SK-N-SH (cell line): ENCODE measurements around the gene SNX32. TPM values are rescaled to one million over a fixed set of nuclear protein-coding genes. Genes with fewer than 3 reads are reported as not detected.

ENCODE experiments used
- CTCF ChIA-PET: fragments of 300-600, 350-600 bp; formaldehyde crosslinking; extraction: SDS; loops from one replicate; lab custom pipeline; 2021; lab: Yijun Ruan, JAX
- POLR2A ChIA-PET: fragments of 350-600 bp; sonication (Branson Sonifier 250); formaldehyde crosslinking; extraction: SDS; loops from one replicate; lab custom pipeline; 2020; ENCODE audit warnings: antibody characterized with exemption, inconsistent platforms; lab: Yijun Ruan, JAX
- DNase-seq: peaks from one replicate; pipeline ENCODE4 v3.0.0; 2012
- H2AFZ ChIP-seq: fragments of 200-600 bp; sonication (generic); 2 replicates; pipeline ENCODE4 v1.8.1; 2016; ENCODE audit warnings: antibody characterized with exemption, mild to moderate bottlenecking, low read depth
- H3F3A ChIP-seq: fragments of 200-600 bp; sonication (generic); replicated peaks from 2 replicates; pipeline ENCODE3; 2016; ENCODE audit warnings: antibody characterized with exemption, mild to moderate bottlenecking; ENCODE audit not compliant: insufficient read depth
- H3K27ac ChIP-seq, 2 experiments: fragments of 200-500 bp in 1 of 2; fragments of 200-600 bp in 1 of 2; sonication (Bioruptor generic) in 1 of 2; sonication (generic), shearing (Covaris generic) in 1 of 2; 2 replicates each; pipeline versions ENCODE4 v1.5.1 to v1.6.1; 2014 to 2016; ENCODE audit warnings: low read depth in 2 of 2, inconsistent platforms in 1 of 2, low read length in 1 of 2, mild to moderate bottlenecking in 1 of 2, mixed read lengths in 1 of 2
- H3K27me3 ChIP-seq: fragments of 200-600 bp; sonication (generic), shearing (Covaris generic); 2 replicates; pipeline ENCODE4 v1.6.1; 2016; ENCODE audit warnings: mixed run types; ENCODE audit not compliant: insufficient read depth
- H3K36me3 ChIP-seq, 2 experiments: fragments of 200-500 bp in 1 of 2; fragments of 200-600 bp in 1 of 2; sonication (Bioruptor generic) in 1 of 2; sonication (generic) in 1 of 2; replicated peaks in 1 of 2; 2 replicates each; pipeline versions ENCODE3 to v1.5.1; 2014 to 2016; ENCODE audit warnings: low read length in 1 of 2, mild to moderate bottlenecking in 1 of 2; ENCODE audit not compliant: insufficient read depth in 2 of 2, control insufficient read depth in 1 of 2
- H3K4me1 ChIP-seq, 2 experiments: fragments of 200-500 bp in 1 of 2; fragments of 200-600 bp in 1 of 2; sonication (Bioruptor generic) in 1 of 2; sonication (generic), shearing (Covaris generic) in 1 of 2; 2 replicates each; pipeline versions ENCODE4 v1.5.1 to v1.6.1; 2014 to 2016; ENCODE audit warnings: low read depth in 1 of 2, low read length in 1 of 2, mixed run types in 1 of 2; ENCODE audit not compliant: insufficient read depth in 2 of 2, control insufficient read depth in 1 of 2
- H3K4me2 ChIP-seq: fragments of 200-600 bp; sonication (generic), shearing (Covaris generic); 2 replicates; pipeline ENCODE4 v1.6.1; 2017; ENCODE audit warnings: mixed run types
- H3K4me3 ChIP-seq, 2 experiments: fragments of 200-500 bp in 1 of 2; fragments of 200-600 bp in 1 of 2; sonication (Bioruptor generic) in 1 of 2; sonication (generic), shearing (Covaris generic) in 1 of 2; 2 replicates each; pipeline versions ENCODE4 v1.5.1 to v1.8.1; 2014 to 2016; ENCODE audit warnings: low read depth in 2 of 2, inconsistent platforms in 1 of 2, low read length in 1 of 2, mild to moderate bottlenecking in 1 of 2, mixed read lengths in 1 of 2, moderate library complexity in 1 of 2
- H3K79me2 ChIP-seq: fragments of 200-600 bp; sonication (generic); 2 replicates; pipeline ENCODE4 v1.8.1; 2017; ENCODE audit warnings: mild to moderate bottlenecking; ENCODE audit not compliant: insufficient read depth
- H3K9ac ChIP-seq: fragments of 200-600 bp; sonication (generic); 2 replicates; pipeline ENCODE4 v1.6.1; 2017; ENCODE audit warnings: mixed run types
- H3K9me2 ChIP-seq: fragments of 200-600 bp; sonication (generic); 2 replicates; pipeline ENCODE4 v1.6.1; 2017; ENCODE audit warnings: mixed run types
- H3K9me3 ChIP-seq: fragments of 200-600 bp; sonication (generic); 2 replicates; pipeline ENCODE4 v1.6.1; 2017; ENCODE audit warnings: mixed run types, mild to moderate bottlenecking, moderate library complexity
- H4K20me1 ChIP-seq: fragments of 200-600 bp; sonication (generic); 2 replicates; pipeline ENCODE4 v1.6.1; 2017; ENCODE audit warnings: mild to moderate bottlenecking, mixed run types; ENCODE audit not compliant: insufficient read depth
- CTCF ChIP-seq: fragments of 200-600 bp; sonication (generic); IDR thresholded peaks from 2 replicates; pipeline ENCODE4 v1.6.1; 2017; ENCODE audit warnings: antibody characterized with exemption, mild to moderate bottlenecking, moderate library complexity
- FOSL2 ChIP-seq: IDR thresholded peaks from 2 replicates; pipeline ENCODE4 v1.4.0; 2012; ENCODE audit warnings: low read depth, mild to moderate bottlenecking, moderate library complexity, borderline replicate concordance
- FOXJ3 ChIP-seq: sonication (generic); formaldehyde crosslinking; IDR thresholded peaks from 2 replicates; pipeline ENCODE4 v1.5.1; 2020; ENCODE audit warnings: mild to moderate bottlenecking, missing genetic modification reagents
- FOXM1 ChIP-seq: IDR thresholded peaks from 2 replicates; pipeline ENCODE4 v1.4.0; 2012; ENCODE audit warnings: low read depth, mild to moderate bottlenecking
- JUND ChIP-seq: IDR thresholded peaks from 2 replicates; pipeline ENCODE4 v1.4.0; 2012
- MXI1 ChIP-seq: IDR thresholded peaks from 2 replicates; pipeline ENCODE4 v1.6.1; 2012; ENCODE audit warnings: mild to moderate bottlenecking, low read depth, low read length, improper control_type of control experiment
- PBX3 ChIP-seq: IDR thresholded peaks from 2 replicates; pipeline ENCODE4; 2012
- POLR2AphosphoS5 ChIP-seq: IDR thresholded peaks from 2 replicates; pipeline ENCODE4 v1.6.1; 2012; ENCODE audit warnings: low read depth, low read length
- RAD21 ChIP-seq: IDR thresholded peaks from 2 replicates; pipeline ENCODE4 v1.6.1; 2012; ENCODE audit warnings: mild to moderate bottlenecking, low read length
- RCOR1 ChIP-seq: fragments of 150-350 bp; IDR thresholded peaks from 2 replicates; pipeline ENCODE4 v1.6.1; 2017; ENCODE audit warnings: antibody characterized with exemption, low read length
- RFX5 ChIP-seq: IDR thresholded peaks from 2 replicates; pipeline ENCODE4 v1.6.1; 2012; ENCODE audit warnings: mild to moderate bottlenecking, improper control_type of control experiment, low read length
- TCF12 ChIP-seq: IDR thresholded peaks from 2 replicates; pipeline ENCODE4 v1.4.0; 2012
- USF1 ChIP-seq: IDR thresholded peaks from 2 replicates; pipeline ENCODE4 v1.4.0; 2012; ENCODE audit warnings: low read depth, borderline replicate concordance
- USF2 ChIP-seq: fragments of 150-350 bp; IDR thresholded peaks from 2 replicates; pipeline ENCODE4 v1.6.1; 2017; ENCODE audit warnings: antibody characterized with exemption, low read length, low read depth, borderline replicate concordance
- WGBS: methylation state at CpG from one replicate; pipeline ENCODE4 v1.1.6; 2017; ENCODE audit warnings: low lambda C conversion rate; 5-methylcytosine and 5-hydroxymethylcytosine counted together
- polyA plus RNA-seq, 3 experiments: library from polyadenylated mRNA; depleted of rRNA; stranded (reverse); fragments of >200 nt; gene quantifications; 2 replicates each; pipeline ENCODE4 v1.2.3, GENCODE V29; 2012

SNX32 gene
- polyA plus RNA-seq, 1 of the 3 experiments (the other 2 are of a cell fraction): 1.0 TPM

GRCh38 chr11:65867284-65868071 is 33.7 kb downstream of the SNX32 start:
- 70% methylated on average over 22 of the region's 29 CpGs for WGBS
- Histone ChIP-seq H3K27ac (no peak overlapping the region; a peak in 1 of 4 replicates), H3K9me3 (no peaks in the 10 kb centered on the region), H3K4me2 (no peak overlapping the region), H3K9me2 (no peaks in the 10 kb centered on the region), H3K9ac (no peak overlapping the region), H3K36me3 (peaks cover 46 to 81% of the 10 kb centered on the region in 2 experiments), H4K20me1 (no peaks in the 10 kb centered on the region; the same call in 1 of the 2 replicates), H3F3A (peaks cover 61% of the 10 kb centered on the region), H3K79me2 (peaks cover 49% of the 10 kb centered on the region), H2AFZ (no peak overlapping the region), H3K4me1 (peaks cover 15 to 20% of the 10 kb centered on the region in 2 experiments; a peak in 2 of 4 replicates), H3K27me3 (no peaks in the 10 kb centered on the region), H3K4me3 (no peak overlapping the region)
- TF ChIP-seq TCF12: no peak
- TF ChIP-seq FOXJ3 (CRISPR knock-in tag): no peak
- TF ChIP-seq USF1: no peak
- 0 out of 2 replicates have a peak, but pooled peaks have one; percentile 25 for TF ChIP-seq POLR2AphosphoS5
- TF ChIP-seq USF2: no peak
- no peak for TF ChIP-seq RCOR1
- TF ChIP-seq FOSL2: no peak
- no peak for TF ChIP-seq FOXM1
- 0 out of 2 replicates have a peak, but pooled peaks have one; percentile 3 for TF ChIP-seq PBX3
- TF ChIP-seq JUND: no peak
- TF ChIP-seq CTCF: no peak
- no peak for TF ChIP-seq MXI1
- no peak for TF ChIP-seq RFX5
- TF ChIP-seq RAD21: no peak
- ChIA-PET POLR2A (interaction anchor here (4.8 kb wide), 1 partner anchor 8 kb away, joined by 59 read pairs; the partner anchor contains the start of genes CFL1 and MUS81), CTCF (interaction anchor here (7.1 to 18.4 kb wide), 2 partner anchors 7 to 18 kb away, joined by 89 to 374 read pairs; partner anchors contain the start of genes CCDC85B, CTSW, FIBP and MUS81)
- DNase-seq: peak; percentile 73
